ENCODE measurements around the gene DNAH14.

DNA sequence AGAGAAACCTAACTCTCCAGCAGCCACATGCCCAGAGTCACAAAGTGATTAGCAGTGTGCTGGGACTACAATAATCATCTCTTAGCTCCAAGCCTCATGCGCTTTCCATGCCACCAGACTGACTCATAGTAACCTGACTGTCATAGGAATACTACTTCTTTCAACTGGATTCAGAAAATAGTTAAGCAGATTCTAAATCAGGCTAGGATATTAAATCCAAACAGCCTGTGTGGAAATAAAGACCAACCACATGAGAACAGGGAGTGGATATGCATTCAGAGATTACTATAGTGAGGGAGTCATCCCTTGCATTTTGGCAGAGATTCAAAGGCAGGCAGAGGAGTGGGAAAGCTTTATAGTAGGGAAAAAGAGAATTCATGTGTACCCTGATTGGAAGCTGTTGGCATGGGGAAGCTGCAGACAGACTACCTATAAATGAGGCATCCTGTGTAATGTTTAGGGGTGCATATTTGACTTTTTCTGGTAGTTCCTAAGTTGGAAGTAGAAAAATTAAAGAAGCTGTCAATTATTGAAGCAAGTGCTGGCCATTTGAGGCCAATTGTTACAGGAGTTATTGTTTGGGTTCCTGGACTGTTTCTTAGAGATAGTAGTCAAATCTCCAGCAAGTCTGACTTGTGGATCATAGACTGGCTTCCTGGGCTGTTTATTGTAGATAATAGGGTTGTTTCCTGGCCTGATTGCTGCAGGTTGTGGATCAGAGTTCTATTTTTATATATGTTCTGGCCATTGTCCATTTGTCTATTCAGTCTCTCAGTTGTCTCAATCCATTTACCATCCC is 31.7 kb upstream of the DNAH14 start:
- TF ChIP-seq, protein P1, sequence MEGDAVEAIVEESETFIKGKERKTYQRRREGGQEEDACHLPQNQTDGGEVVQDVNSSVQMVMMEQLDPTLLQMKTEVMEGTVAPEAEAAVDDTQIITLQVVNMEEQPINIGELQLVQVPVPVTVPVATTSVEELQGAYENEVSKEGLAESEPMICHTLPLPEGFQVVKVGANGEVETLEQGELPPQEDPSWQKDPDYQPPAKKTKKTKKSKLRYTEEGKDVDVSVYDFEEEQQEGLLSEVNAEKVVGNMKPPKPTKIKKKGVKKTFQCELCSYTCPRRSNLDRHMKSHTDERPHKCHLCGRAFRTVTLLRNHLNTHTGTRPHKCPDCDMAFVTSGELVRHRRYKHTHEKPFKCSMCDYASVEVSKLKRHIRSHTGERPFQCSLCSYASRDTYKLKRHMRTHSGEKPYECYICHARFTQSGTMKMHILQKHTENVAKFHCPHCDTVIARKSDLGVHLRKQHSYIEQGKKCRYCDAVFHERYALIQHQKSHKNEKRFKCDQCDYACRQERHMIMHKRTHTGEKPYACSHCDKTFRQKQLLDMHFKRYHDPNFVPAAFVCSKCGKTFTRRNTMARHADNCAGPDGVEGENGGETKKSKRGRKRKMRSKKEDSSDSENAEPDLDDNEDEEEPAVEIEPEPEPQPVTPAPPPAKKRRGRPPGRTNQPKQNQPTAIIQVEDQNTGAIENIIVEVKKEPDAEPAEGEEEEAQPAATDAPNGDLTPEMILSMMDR (IDR thresholded peaks at IDR 0.05), result no peak
- no peak for TF ChIP-seq POLR2A (IDR thresholded peaks at IDR 0.05)

All from adrenal gland (tissue), 5 donors.